GM21367 (cell line): Measurements from ENCODE around the gene PRSS33.

ENCODE experiments used
- ATAC-seq: cut with Tn5 transposase; IDR thresholded peaks from one replicate; pipeline ENCODE4 v1.9.1; 2021; ENCODE audit not compliant: unreplicated experiment

PRSS33 gene

GRCh38 chr16:2765462-2766404 lies 21.6 kb downstream of the PRSS33 start:
- ATAC-seq: no peak

GRCh38 chr16:2764718-2765117 lies 22.6 kb downstream of the PRSS33 start:
- ATAC-seq: no peak

- ATAC-seq: no peak
Measured at GRCh38 chr16:2763173-2763572, 24.2 kb downstream of the PRSS33 start.

- no peak for ATAC-seq
Measured at GRCh38 chr16:2762711-2763110, 24.6 kb downstream of the PRSS33 start.

- ATAC-seq: no peak
Measured at GRCh38 chr16:2761886-2762583, 25.3 kb downstream of the PRSS33 start.

- ATAC-seq: no peak
Measured at GRCh38 chr16:2761472-2761871, 25.9 kb downstream of the PRSS33 start.

GRCh38 chr16:2757344-2757743 lies 30.0 kb downstream of the PRSS33 start:
- ATAC-seq: no peak

GRCh38 chr16:2756288-2757015 lies 30.9 kb downstream of the PRSS33 start:
- no peak for ATAC-seq

GRCh38 chr16:2755158-2755557 lies 32.2 kb downstream of the PRSS33 start:
- no peak for ATAC-seq

GRCh38 chr16:2753733-2754020 lies 33.7 kb downstream of the PRSS33 start:
- ATAC-seq: no peak

- ATAC-seq: peak; percentile 21
Measured at GRCh38 chr16:2752850-2753732, 34.3 kb downstream of the PRSS33 start.

- peak; percentile 60 for ATAC-seq
Measured at GRCh38 chr16:2752035-2752849, 35.1 kb downstream of the PRSS33 start, which contains the start of gene SRRM2. Gene SRRM2 (plus strand): TSS chr16:2752638. CDS start chr16:2756365, 3,727 bp downstream.

- ATAC-seq: peak; percentile 17
Measured at GRCh38 chr16:2751577-2752034, 35.8 kb downstream of the PRSS33 start.

GRCh38 chr16:2749936-2750335 lies 37.4 kb downstream of the PRSS33 start:
- ATAC-seq: no peak

- no peak for ATAC-seq
Measured at GRCh38 chr16:2749476-2749875, 37.9 kb downstream of the PRSS33 start.

- ATAC-seq: no peak
Measured at GRCh38 chr16:2748757-2749455, 38.5 kb downstream of the PRSS33 start.

GRCh38 chr16:2745961-2746360 lies 41.4 kb downstream of the PRSS33 start:
- no peak for ATAC-seq

GRCh38 chr16:2745116-2745890 lies 42.1 kb downstream of the PRSS33 start:
- no peak for ATAC-seq
